Neural progenitor cell (in vitro differentiated cells): ENCODE measurements around the gene CNN1.

ENCODE experiments used
- EZH2phosphoT487 ChIP-seq: fragments of 200-600 bp; sonication (generic); IDR thresholded peaks from 2 replicates; pipeline ENCODE4 v1.6.1; 2017; ENCODE audit warnings: antibody characterized with exemption
- TF ChIP-seq, protein P1 (sequence below): fragments of 200-600 bp; sonication (generic); IDR thresholded peaks from 2 replicates; pipeline ENCODE4 v1.5.1; 2017; ENCODE audit warnings: antibody characterized with exemption, mild to moderate bottlenecking

DNA sequence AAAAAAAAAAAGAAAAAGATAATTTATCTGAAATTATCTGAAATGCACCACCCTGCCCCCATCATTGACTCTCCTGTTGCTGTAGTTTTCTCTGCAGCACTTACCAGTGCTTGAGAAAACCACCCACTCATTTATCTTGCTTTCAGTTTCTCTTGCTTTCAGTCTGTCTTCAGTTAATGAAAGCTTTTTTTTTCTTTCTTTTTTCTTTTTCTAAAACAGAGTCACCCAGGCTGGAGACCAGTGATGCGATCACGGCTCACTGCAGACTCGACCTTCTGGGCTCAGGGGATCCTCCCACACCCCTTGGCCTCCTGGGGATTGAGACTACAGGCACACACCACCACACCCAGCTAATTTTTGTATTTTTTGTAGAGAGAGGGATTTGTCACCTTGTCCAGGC is 43.1 kb downstream of the CNN1 start:
- TF ChIP-seq, protein P1, sequence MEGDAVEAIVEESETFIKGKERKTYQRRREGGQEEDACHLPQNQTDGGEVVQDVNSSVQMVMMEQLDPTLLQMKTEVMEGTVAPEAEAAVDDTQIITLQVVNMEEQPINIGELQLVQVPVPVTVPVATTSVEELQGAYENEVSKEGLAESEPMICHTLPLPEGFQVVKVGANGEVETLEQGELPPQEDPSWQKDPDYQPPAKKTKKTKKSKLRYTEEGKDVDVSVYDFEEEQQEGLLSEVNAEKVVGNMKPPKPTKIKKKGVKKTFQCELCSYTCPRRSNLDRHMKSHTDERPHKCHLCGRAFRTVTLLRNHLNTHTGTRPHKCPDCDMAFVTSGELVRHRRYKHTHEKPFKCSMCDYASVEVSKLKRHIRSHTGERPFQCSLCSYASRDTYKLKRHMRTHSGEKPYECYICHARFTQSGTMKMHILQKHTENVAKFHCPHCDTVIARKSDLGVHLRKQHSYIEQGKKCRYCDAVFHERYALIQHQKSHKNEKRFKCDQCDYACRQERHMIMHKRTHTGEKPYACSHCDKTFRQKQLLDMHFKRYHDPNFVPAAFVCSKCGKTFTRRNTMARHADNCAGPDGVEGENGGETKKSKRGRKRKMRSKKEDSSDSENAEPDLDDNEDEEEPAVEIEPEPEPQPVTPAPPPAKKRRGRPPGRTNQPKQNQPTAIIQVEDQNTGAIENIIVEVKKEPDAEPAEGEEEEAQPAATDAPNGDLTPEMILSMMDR = no peak
- TF ChIP-seq EZH2phosphoT487 = no peak
